GM23338 (cell line): ENCODE data around the gene GTPBP10. TPM values are rescaled to one million over a fixed set of nuclear protein-coding genes. Genes with fewer than 3 reads are reported as not detected.

Experiments used
- ATAC-seq: fragments of 200-7000 bp; cut with Tn5 transposase; 3 replicates; pipeline ENCODE4 v1.9.1; 2020
- DNase-seq: peaks from one replicate; pipeline ENCODE4 v3.0.0-alpha.2; 2015; ENCODE audit warnings: low spot score
- H2AFZ ChIP-seq: fragments of 200-600 bp; sonication (generic); 2 replicates; pipeline ENCODE4 v1.8.0; 2016; ENCODE audit warnings: antibody characterized with exemption, mild to moderate bottlenecking, moderate library complexity
- H3F3A ChIP-seq: fragments of 200-600 bp; sonication (generic); replicated peaks from 2 replicates; pipeline ENCODE4 v1.8.0; 2017; ENCODE audit warnings: antibody characterized with exemption, mixed run types, low read depth
- H3K27ac ChIP-seq: fragments of 200-600 bp; sonication (generic); 2 replicates; pipeline ENCODE4 v1.6.1; 2016; ENCODE audit warnings: low read depth
- H3K27me3 ChIP-seq: fragments of 200-600 bp; sonication (generic); 2 replicates; pipeline ENCODE4 v1.8.0; 2016; ENCODE audit warnings: mild to moderate bottlenecking, mixed run types, moderate library complexity; ENCODE audit not compliant: insufficient read depth
- H3K36me3 ChIP-seq: fragments of 200-600 bp; sonication (generic); 2 replicates; pipeline ENCODE4 v1.8.0; 2016; ENCODE audit warnings: mild to moderate bottlenecking; ENCODE audit not compliant: insufficient read depth
- H3K4me1 ChIP-seq: fragments of 200-600 bp; sonication (generic); 2 replicates; pipeline ENCODE4 v1.8.0; 2016; ENCODE audit warnings: mild to moderate bottlenecking, moderate library complexity; ENCODE audit not compliant: insufficient read depth
- H3K4me2 ChIP-seq: fragments of 200-600 bp; sonication (generic); 2 replicates; pipeline ENCODE4 v1.7.1; 2017; ENCODE audit warnings: mixed run types
- H3K4me3 ChIP-seq: fragments of 200-600 bp; sonication (generic); 2 replicates; pipeline ENCODE4 v1.6.1; 2016; ENCODE audit warnings: mixed run types
- H3K79me2 ChIP-seq: fragments of 200-600 bp; sonication (generic); replicated peaks from 2 replicates; pipeline ENCODE4 v1.8.0; 2017; ENCODE audit warnings: mild to moderate bottlenecking; ENCODE audit not compliant: insufficient read depth
- H3K9me2 ChIP-seq: fragments of 200-600 bp; sonication (generic); 2 replicates; pipeline ENCODE4 v1.8.0; 2017; ENCODE audit not compliant: insufficient read depth
- H4K20me1 ChIP-seq: fragments of 200-600 bp; sonication (generic); replicated peaks from 2 replicates; pipeline ENCODE4 v1.8.0; 2017; ENCODE audit warnings: mild to moderate bottlenecking; ENCODE audit not compliant: insufficient read depth
- H3K27ac Mint-ChIP-seq: 2 replicates; pipeline ENCODE4 v1.8.0; 2020; ENCODE audit warnings: inconsistent platforms, mild to moderate bottlenecking, moderate library complexity, mixed read lengths
- H3K27me3 Mint-ChIP-seq: 3 replicates; pipeline ENCODE4 v1.8.0; 2022; ENCODE audit warnings: low read depth, mild to moderate bottlenecking, moderate library complexity, mixed read lengths, inconsistent platforms; ENCODE audit not compliant: insufficient read depth, poor library complexity
- H3K36me3 Mint-ChIP-seq: 3 replicates; pipeline ENCODE4 v1.8.0; 2021; ENCODE audit warnings: low read depth, mild to moderate bottlenecking, inconsistent platforms, moderate library complexity, mixed read lengths
- H3K4me1 Mint-ChIP-seq: 3 replicates; pipeline ENCODE4 v1.8.0; 2020; ENCODE audit warnings: mild to moderate bottlenecking, inconsistent platforms, mixed read lengths
- H3K4me3 Mint-ChIP-seq: 3 replicates; pipeline ENCODE4 v1.8.0; 2021; ENCODE audit warnings: moderate library complexity, mild to moderate bottlenecking, inconsistent platforms, mixed read lengths
- H3K9me3 Mint-ChIP-seq: 3 replicates; pipeline ENCODE4 v1.8.0; 2020; ENCODE audit warnings: moderate library complexity, mild to moderate bottlenecking, inconsistent platforms, mixed read lengths
- CREB1 ChIP-seq: fragments of 250-450 bp; sonication (Bioruptor Pico); IDR thresholded peaks from 2 replicates; pipeline ENCODE4 v1.5.0; 2020; ENCODE audit warnings: low read depth, mild to moderate bottlenecking, moderate library complexity
- CTCF ChIP-seq, 2 experiments: fragments of 200-600 bp in 1 of 2; sonication (generic) in 1 of 2; conservative IDR thresholded peaks; 2 replicates each; pipeline versions ENCODE4 v1.5.1 to v1.6.1; 2016 to 2017; ENCODE audit warnings: antibody characterized with exemption in 2 of 2, low read depth in 2 of 2, mild to moderate bottlenecking in 2 of 2, moderate library complexity in 1 of 2
- ETS1 ChIP-seq: IDR thresholded peaks from 2 replicates; pipeline ENCODE4 v1.6.1; 2016; ENCODE audit warnings: antibody characterized with exemption
- EZH2phosphoT487 ChIP-seq: fragments of 200-600 bp; sonication (generic); IDR thresholded peaks from one replicate; pipeline ENCODE4 v1.8.1; 2018; ENCODE audit warnings: antibody characterized with exemption; ENCODE audit not compliant: unreplicated experiment
- JUNB ChIP-seq: IDR thresholded peaks from one replicate; pipeline ENCODE4 v1.6.1; 2016; ENCODE audit warnings: antibody characterized with exemption; ENCODE audit not compliant: unreplicated experiment
- REST ChIP-seq: IDR thresholded peaks from one replicate; pipeline ENCODE4 v1.6.1; 2018; ENCODE audit warnings: antibody characterized with exemption; ENCODE audit not compliant: unreplicated experiment
- polyA plus RNA-seq: library from polyadenylated mRNA; unstranded; fragments of >200 nt; fragmentation: Nextera tagmentation; extraction: Ambion mirVana; gene quantifications from 2 replicates; pipeline ENCODE4 v1.2.1, GENCODE V29; 2016
- total RNA-seq: library from RNA; depleted of rRNA; stranded (reverse); fragments of >200 nt; shearing (Covaris generic); gene quantifications from 2 replicates; pipeline ENCODE4 v1.2.3, GENCODE V29; 2014

Gene GTPBP10
- total and polyA plus RNA-seq, 2 experiments from 2014 or later = 15.1 to 23.0 TPM

- no peaks in the 10 kb centered on the region for H3K9me2 ChIP-seq
- H3K27me3 ChIP-seq = no peaks in the 10 kb centered on the region
- H3K4me3 Mint-ChIP-seq = no peak overlapping the region
- peaks cover 8% of the 10 kb centered on the region; the same call in 2 of the 3 replicates for H3K36me3 Mint-ChIP-seq
- no peak overlapping the region for H3K27ac ChIP-seq
- no peaks in the 10 kb centered on the region for H4K20me1 ChIP-seq
- no peaks in the 10 kb centered on the region for H3K4me1 Mint-ChIP-seq
- H3K4me1 ChIP-seq = no peaks in the 10 kb centered on the region
- no peak overlapping the region for H3K4me3 ChIP-seq
- TF ChIP-seq CREB1 (CRISPR knock-in tag) (no peak), REST (peak; percentile 53)
- H3K27me3 Mint-ChIP-seq = no peaks in the 10 kb centered on the region
- peak; percentile 4 for DNase-seq
- H3K27ac Mint-ChIP-seq = no peak overlapping the region
- H3K79me2 ChIP-seq = no peaks in the 10 kb centered on the region
- no peaks in the 10 kb centered on the region for H3F3A ChIP-seq
- peaks cover 3% of the 10 kb centered on the region; the same call in 2 of the 3 replicates for H3K9me3 Mint-ChIP-seq
- no peak overlapping the region for H2AFZ ChIP-seq
- H3K4me2 ChIP-seq = no peak overlapping the region
- peaks cover 20% of the 10 kb centered on the region for H3K36me3 ChIP-seq
- no peak for ATAC-seq
Measured at GRCh38 chr7:90387470-90388240, 41.1 kb downstream of the GTPBP10 start.

- DNase-seq (no peak), ATAC-seq (no peak)
- Mint-ChIP-seq H3K36me3 (peaks cover 5% of the 10 kb centered on the region; the same call in 2 of the 3 replicates), H3K4me1 (no peaks in the 10 kb centered on the region), H3K9me3 (peaks cover 20% of the 10 kb centered on the region), H3K4me3 (no peak overlapping the region), H3K27me3 (no peaks in the 10 kb centered on the region), H3K27ac (no peak overlapping the region)
- H3K9me2 ChIP-seq = 0 out of 2 replicates have a peak, but pooled peaks cover 3% of the 10 kb centered on the region
- no peaks in the 10 kb centered on the region for H3F3A ChIP-seq
- no peak for TF ChIP-seq JUNB
- no peak for TF ChIP-seq CTCF (conservative IDR thresholded peaks at IDR 0.05; ENCODE audit: low read depth in 2 of 2)
- no peak for TF ChIP-seq EZH2phosphoT487
- TF ChIP-seq ETS1 = no peak
- no peak overlapping the region for H3K4me3 ChIP-seq
- H4K20me1 ChIP-seq = no peaks in the 10 kb centered on the region
- no peak overlapping the region for H3K27ac ChIP-seq
- no peaks in the 10 kb centered on the region for H3K27me3 ChIP-seq
- no peaks in the 10 kb centered on the region for H3K36me3 ChIP-seq
- no peak overlapping the region for H3K4me2 ChIP-seq
- H3K4me1 ChIP-seq = no peaks in the 10 kb centered on the region
- no peaks in the 10 kb centered on the region for H3K79me2 ChIP-seq
- H2AFZ ChIP-seq = no peak overlapping the region
Measured at GRCh38 chr7:90390926-90391325, 44.4 kb downstream of the GTPBP10 start.
